HG03066 (cell line): ENCODE measurements around the gene CDON.

ENCODE experiments used
- ATAC-seq: cut with Tn5 transposase; IDR thresholded peaks from one replicate; pipeline ENCODE4 v1.9.1; 2021; ENCODE audit warnings: low read depth; ENCODE audit not compliant: unreplicated experiment

CDON gene, protein sequence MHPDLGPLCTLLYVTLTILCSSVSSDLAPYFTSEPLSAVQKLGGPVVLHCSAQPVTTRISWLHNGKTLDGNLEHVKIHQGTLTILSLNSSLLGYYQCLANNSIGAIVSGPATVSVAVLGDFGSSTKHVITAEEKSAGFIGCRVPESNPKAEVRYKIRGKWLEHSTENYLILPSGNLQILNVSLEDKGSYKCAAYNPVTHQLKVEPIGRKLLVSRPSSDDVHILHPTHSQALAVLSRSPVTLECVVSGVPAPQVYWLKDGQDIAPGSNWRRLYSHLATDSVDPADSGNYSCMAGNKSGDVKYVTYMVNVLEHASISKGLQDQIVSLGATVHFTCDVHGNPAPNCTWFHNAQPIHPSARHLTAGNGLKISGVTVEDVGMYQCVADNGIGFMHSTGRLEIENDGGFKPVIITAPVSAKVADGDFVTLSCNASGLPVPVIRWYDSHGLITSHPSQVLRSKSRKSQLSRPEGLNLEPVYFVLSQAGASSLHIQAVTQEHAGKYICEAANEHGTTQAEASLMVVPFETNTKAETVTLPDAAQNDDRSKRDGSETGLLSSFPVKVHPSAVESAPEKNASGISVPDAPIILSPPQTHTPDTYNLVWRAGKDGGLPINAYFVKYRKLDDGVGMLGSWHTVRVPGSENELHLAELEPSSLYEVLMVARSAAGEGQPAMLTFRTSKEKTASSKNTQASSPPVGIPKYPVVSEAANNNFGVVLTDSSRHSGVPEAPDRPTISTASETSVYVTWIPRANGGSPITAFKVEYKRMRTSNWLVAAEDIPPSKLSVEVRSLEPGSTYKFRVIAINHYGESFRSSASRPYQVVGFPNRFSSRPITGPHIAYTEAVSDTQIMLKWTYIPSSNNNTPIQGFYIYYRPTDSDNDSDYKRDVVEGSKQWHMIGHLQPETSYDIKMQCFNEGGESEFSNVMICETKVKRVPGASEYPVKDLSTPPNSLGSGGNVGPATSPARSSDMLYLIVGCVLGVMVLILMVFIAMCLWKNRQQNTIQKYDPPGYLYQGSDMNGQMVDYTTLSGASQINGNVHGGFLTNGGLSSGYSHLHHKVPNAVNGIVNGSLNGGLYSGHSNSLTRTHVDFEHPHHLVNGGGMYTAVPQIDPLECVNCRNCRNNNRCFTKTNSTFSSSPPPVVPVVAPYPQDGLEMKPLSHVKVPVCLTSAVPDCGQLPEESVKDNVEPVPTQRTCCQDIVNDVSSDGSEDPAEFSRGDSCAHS (N-terminal part only)

DNA sequence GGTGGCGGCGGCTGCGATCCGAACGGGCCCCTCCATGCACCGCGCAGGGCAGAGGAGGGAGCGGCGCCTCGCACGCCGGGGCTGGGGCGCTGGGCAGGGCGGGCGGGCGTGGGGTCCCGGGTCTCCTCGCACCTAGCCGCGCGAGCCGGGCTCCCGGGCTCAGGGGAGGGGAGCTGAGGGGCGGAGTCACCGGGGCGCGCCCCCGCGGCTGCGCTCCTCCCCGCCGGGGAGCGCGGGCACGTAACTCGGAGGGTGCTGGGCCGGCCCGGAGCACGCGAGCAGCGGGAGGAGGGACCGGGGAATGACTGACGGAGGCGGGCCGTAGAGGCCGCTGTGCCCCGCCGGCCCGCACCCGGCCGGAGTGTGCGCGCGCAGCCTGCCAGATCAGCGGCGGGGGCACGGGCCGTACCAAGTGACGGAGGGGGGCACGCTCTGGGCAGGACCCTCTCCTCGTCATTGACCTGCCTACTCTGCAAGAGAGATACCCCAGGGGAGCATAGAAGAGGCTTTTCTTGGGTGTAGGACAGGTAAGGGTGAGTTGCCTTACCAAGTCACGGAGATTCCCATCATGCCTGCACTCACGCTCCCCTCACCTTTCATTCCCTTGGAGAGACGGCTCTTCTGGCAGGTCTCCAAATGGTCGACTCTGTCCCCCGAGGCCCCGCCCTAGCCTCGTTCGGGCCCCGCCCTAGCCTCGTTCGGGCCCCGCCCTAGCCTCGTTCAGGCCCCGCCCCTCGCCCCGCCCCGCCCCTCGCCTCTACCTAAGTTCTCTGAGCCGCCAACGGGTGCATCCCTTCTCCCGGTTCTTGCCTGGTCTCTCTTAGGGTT lies at the start of gene CDON:
CDON (minus strand) TSS at position 188 of the 828 bp plus-strand sequence. CDS start 39,390 bp downstream, outside the sequence.
- peak; percentile 97 for ATAC-seq

DNA sequence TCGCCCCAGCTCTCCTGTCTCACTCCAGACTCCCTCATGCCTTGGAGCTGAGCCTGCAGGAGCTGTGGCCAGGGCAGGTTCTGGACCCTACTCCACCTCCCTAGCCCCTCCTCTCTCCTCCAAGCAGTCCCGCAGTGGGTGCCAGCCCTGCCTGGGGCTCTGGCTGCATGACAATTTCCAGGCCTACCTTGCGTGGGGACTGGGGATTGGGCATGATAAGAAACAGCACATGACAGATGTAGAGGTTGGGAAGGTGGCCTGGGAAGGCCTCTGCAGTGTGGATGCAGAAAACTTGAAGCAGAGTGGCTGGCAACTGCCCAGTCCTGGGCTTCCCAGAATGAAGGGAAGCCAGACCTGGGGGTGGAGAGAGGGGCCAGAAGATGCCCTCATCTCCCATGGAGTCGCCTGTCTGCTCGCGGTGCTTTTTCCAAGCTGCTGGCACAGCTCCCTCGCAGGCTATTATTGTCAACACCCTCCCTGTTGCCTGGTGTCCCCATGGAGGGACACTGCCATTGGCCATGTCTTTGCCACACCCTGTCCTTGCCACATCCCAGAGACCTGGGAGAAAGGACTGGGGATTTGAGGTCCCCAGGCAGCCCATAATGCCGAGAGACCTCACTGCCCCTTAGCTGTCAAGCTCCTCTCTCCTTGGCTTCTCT lies 48.9 kb upstream of the CDON start:
- no peak for ATAC-seq

DNA sequence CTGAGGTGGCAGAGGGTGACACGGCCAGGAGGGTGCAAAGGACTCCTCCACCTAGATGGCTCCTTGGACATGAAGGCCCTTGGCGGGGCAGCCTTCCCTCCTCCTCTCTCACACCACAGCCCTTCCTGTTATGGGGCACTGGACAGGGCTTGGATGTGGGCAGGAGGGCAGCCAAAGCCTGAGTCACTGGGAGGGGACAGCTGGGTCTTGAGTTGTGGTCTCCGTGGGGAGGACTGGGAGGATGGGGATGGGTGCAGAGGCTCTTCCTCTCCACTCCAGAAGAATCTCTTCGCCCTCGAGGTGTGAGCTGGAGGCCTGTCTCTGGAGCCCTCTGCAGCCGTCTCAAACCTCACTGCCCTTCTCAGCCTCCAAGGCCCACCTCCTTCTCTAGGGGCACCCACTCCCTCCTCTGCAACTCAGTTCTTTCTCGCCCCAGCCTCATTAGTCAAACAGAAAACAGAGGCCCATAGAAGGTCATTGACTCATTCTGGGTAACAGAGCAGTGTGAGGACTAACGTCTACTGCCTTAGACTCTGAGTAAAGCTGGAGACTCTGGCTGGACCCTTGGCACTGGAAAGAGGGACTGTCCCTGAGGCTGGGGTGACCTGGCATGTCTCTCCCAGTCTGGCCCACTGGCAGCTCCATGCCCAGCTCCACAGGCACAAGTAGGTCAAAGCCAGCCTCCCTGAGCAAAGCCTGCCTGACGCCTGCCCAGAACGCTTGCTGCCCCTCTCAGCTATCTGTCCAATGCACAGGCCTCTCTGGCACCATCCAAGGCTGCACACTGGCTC lies 47.5 kb upstream of the CDON start:
- ATAC-seq, result no peak

DNA sequence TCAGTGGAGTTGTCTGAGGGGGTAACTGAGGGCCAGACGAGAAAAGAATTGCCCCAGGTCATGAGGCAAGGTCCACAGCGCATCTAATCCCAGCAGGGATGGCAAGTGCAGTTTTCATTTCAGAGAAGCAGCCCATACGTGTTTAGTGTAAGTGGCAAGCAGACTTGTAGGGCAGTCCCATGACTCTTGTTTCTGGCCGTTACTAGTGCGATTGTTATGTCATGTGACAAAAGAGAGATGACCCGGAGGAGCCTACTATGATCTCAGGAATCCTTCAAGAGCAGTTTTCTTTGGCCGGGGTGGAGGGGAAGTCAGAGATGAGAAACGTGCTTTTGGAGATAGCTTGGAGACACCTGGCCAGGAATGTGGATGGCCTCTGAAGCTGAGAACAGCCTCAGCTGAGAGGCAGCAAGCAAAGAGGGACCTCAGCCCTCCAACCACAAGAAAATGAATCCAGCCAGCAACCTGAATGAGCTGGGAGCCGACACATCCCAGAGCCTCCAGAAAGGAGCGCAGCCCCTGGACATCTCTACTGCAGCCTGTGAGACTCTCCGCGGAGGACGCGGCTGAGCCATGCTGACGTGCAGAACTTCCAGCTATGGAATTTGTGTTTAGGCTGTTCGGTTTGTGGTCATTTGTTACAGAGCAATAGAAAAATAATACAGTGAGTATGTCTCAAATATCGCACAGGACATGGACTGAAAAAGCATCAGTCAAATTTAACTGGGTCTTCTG lies 44.1 kb upstream of the CDON start:
- no peak for ATAC-seq

DNA sequence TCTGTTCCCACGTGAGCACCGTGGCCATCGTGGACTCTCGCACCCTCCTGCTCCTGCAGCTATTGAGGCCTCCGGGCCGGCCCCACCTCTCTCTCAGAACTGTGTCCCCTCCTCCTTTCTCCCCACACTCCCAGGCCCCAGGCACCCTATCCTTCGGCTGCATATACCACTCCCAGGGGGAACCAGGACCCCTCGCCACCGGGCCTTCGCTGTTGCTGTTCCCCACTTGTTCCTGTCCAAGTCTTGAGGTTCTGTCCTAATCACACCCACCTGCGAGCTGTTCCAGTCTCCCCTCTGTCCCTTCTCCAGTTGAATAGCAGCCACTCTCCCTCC lies 43.0 kb upstream of the CDON start:
- ATAC-seq, result no peak

DNA sequence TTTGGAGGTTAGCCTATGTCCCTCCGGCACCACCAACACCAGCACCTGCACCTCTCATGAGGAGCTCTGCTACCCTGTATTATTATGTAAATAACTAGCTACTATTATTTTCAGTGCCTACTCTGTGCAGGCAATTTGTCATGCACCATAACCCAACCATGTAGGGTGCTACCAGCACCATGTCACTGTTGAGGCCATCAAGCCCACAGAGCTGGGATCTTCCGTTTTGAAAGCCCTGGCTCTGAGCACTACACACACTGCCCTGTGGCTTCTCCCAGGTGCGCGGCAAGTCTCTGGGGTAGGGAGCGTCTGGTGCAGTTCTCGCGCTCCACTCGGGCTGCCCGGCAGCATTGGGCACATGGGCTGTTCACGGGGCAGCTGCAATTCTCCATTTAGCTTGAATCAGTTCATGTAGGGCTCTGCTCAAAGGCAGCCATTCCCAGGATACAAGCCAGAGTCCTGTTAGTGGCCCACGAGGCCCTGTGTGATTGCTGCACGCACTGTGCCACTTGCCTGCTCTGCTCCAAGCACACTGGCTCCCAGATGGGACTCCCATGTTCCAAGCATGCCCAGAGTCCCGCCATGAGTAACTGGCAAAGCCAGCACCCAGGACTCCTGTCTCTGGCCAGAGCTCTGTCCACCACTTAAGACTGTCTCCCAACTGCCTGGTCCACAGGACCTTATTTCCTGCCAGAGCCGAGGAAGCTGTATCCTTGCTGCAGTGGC lies 42.5 kb upstream of the CDON start:
- no peak for ATAC-seq

DNA sequence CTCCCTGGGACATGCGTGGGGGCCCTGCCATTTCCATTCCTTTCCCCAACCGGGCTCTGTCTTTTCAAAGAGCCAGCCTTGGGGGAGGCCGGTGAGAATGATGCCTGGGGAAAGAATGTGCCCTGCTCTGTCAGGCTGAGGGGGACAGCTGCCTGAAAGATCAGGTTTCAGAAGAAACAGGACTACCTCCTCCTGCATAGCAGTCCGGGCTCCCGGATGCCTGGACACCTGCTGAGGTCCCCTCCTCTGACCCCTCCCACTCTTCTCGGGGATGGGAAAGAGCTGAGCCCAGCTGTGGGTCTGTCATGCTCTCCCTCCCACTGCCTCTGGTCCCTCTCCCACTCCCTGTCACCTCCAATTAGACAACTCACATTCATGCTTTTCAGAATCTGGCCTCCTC lies 41.8 kb upstream of the CDON start:
- ATAC-seq, result no peak

DNA sequence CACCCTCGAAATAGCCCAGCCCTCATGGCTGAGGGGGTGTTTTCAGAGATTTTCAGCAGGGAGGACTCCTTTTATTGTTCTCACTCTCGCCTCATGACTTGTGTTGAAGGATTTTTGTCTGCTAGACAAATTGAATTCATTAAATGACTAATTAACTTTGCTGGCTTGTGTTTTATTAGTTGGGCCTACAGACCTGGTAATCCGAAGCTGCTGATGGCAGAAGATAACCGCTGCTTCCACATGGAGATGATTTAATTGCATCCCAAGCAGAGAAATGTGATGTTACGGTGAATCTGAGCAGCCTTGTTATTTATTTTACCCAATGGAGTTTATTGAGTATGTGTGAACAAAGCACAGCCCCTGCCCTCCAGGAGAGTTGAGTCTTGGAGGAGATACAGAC lies 40.5 kb upstream of the CDON start:
- no peak for ATAC-seq

DNA sequence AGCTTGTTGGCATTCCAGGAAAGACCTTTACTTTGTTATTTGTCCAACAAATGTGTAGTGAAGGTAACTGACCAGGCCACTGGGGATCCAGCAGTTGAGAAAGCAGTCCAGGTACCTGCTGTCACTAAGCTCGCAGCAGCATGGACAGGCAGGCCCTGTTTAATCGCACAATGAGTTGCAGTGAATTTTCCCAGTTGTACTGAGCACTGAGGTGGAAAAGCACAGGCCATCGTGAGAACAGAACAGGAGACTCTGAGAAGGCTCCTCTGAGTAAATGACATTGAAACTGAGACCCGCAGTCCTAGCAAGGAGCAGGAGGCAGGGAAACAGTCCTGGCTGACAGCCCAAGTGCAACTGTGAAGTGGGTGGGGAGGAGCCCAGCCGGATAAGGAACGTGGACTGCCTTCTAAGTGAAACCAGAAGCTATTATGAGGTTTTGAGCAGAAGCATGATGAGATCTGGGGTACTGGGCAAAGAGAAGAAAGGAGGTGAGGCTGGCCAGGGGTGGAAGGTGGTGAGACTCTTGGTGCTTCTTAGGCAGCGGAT lies 39.8 kb upstream of the CDON start:
- no peak for ATAC-seq

DNA sequence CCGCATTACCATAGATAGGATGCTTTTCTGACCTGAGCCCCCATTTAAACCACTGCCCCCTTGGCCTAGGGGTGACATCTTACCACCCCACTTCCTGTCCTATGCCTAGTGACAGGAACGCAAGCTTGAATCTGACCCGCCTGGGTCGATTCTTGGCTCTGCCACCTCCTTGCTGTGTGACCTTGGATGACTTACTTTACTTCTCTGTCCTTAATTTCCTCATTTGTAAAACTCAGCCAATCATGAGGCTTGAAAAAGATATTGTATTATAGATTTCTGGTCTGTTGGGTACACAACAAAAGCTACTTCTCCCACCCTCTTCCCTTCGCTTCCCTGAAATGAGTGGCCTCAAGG lies 39.2 kb upstream of the CDON start:
- no peak for ATAC-seq

DNA sequence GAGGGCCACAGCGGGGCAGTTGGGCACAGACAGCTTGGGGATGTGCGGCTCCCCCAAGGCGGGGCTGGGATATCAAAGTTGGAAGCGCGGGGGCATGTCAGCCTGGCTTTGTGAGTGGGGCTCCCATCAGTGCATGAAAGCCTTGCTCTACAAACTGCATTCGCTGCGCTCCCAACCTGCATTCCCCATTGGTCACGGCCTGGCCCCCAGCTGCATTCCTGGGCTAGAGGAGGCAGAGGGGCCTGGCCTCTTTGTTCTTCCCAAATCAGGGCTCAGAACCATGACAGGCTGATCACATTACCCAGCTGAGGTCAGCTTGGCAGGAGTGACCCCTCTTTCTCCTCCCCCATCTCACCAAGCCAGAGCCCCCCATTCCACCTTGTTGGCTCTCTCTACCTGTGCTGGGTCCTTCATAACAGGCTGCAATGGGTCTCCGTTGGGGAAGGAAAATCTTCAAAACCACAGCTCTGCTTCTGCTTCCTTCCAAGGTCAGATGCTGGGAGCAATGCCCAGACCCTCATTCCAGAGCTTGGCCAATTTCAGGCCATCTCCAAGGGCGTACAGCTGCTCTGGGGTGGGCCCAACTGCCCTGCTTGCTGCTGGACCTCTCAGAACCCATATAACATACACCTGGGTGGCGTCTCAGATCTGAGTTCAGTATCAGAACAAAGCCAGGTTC lies 38.7 kb upstream of the CDON start:
- no peak for ATAC-seq

DNA sequence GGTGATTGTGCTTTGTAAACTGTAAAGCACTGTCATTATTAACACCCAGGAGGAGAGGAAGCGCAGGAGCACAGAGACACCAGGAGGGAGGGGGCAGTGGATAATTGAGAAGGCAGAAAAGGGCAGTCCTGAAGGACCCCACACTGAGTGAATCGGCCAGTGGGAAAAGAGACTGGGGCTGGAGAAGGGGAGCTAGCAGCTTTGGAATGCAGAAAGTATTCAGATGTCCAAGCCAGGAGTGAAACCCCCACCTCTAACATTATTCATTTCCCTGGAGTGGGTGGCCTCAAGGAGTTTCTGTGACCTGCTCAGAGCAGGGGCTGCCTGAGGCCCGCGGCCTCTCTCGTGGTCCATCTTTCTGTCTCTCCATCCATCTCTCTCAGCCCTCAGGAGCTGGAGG lies 38.0 kb upstream of the CDON start:
- ATAC-seq, result no peak

DNA sequence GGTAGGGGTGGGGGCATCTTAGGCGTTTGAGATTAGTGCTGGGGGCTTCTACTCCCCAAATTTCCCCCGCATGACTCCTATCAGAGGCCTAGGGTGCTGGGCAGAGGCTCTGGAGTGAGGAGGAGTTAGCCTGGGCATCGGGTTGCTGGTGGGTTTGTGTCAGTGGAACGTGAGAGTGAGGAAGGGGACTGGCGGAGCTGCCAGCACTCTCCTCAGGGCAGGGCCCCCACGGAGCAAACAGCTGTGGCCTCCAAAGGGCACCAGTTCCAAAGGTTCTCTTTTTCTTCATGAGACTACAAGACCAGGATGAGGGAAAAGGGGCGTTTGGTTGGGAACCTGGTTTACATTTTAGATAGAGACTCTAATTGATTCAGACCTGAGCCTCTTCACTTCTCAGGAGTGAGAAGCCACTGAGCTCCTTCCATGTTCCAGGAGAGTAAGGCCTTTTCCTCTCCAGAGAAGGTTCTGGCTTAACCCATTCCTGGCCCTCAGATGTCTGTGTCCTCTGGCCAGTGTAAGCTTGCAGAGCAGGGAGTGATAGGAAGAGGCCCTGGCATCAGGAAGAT lies 35.6 kb upstream of the CDON start:
- no peak for ATAC-seq

DNA sequence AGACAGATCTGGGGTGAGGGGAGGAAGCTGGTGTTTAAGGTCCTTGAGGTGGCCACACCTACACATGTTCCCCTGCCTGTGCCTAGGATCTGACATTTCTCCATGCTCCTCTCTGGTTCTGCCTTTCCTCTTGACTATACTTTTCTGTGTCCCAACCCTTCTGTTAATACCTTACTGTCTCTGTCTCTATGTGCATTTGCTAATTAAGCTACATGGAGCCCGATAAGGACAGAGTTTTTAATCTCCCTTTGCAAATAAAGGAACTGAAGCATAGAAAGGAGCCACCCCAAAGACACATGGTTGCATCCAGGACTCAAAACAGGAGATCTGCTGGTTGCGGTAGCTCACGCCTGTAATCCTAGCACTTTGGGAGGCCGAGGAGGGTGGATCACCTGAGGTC lies 33.1 kb upstream of the CDON start:
- no peak for ATAC-seq

DNA sequence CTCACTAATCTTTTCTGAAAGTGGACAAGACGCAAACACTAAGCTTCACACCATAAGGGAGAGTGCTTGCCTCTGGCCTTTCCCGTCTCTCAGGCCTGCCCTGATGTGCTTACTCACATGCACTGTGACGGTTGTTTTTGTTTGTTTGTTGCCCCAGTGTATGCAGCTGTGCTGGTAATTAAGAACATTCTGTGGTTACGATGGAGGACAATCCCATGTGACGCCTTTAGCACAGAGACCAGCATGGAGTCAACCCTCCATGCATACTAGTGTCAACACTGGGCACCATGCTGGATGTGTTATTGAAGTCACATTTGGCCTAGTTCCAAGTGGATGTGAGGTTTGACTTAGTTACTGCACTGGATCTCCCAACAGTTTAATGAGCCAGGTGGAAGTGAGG lies 27.8 kb upstream of the CDON start:
- ATAC-seq, result no peak

DNA sequence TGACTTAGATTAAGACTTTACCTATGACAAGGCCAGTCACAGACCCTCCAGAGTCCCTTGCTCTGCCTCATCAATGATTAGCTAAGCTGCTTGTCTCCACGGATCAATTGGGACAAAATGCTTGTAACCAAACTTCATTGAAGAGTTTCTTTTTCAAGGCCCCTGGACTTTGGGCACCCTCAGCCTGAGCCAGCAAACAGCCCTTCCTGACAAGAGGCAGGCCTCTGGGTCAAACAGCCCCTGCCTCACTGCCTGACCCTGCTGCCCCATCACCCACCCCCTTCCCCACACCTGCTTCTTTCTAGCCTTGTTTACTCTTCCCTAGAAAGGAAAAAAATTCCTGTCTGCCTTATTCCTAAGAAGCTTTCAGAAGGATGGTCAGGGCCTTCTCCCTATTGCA lies 26.3 kb upstream of the CDON start:
- ATAC-seq, result no peak

DNA sequence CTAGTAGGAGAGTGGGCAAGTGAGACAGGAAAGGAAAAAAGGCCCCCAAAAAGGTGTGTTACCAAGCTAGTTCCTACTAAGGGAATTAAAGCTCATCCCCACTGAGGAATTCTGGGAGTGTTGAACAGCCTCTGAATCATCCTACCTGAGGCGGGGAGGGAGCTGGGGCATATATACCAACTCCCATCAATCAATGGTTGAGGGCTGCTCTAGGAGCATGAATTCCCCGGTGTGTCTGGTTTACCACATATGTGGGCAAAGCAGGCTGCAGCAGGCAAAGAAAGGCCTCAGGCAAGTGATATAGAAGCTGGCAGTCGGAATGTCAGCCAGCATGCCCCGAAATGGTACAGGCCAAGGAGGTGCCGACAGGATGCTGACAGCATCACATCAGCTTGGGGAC lies 23.6 kb upstream of the CDON start:
- no peak for ATAC-seq
